ENCODE measurements around the gene RIPK1.
A peak's percentile ranks its signal among the peaks of the same experiment; 100 is the strongest.
"Not testable (repeated sequence)": the region's sequence is repeated elsewhere in the genome, so short reads cannot be mapped to it uniquely, and the experiment has no call there.

RIPK1 gene

GRCh38 chr6:3058957-3059356, 9.3 kb upstream of the RIPK1 start:
- H3K4me3 ChIP-seq (ENCODE audit: control insufficient read depth, low read depth, low read length), result no peak overlapping the region
- DNase-seq (ENCODE audit: low read depth), result no peak
- no peak for TF ChIP-seq CTCF (IDR thresholded peaks at IDR 0.05; ENCODE audit: control insufficient read depth, insufficient read depth, low read depth, low read length, missing control alignments)

- not testable (repeated sequence) for H3K4me3 ChIP-seq (ENCODE audit: control insufficient read depth, low read depth, low read length); DNase-seq (ENCODE audit: low read depth)
Measured at GRCh38 chr6:3060092-3060491, 8.2 kb upstream of the RIPK1 start.

- peak; percentile 25 for TF ChIP-seq CTCF (IDR thresholded peaks at IDR 0.05; ENCODE audit: control insufficient read depth, insufficient read depth, low read depth, low read length, missing control alignments)
- no peak overlapping the region for H3K4me3 ChIP-seq (ENCODE audit: control insufficient read depth, low read depth, low read length)
- no peak for DNase-seq (ENCODE audit: low read depth)
Measured at GRCh38 chr6:3061501-3061941, 6.8 kb upstream of the RIPK1 start.

GRCh38 chr6:3063340-3063732, 5.0 kb upstream of the RIPK1 start:
- H3K4me3 ChIP-seq (ENCODE audit: control insufficient read depth, low read depth, low read length), result peak overlapping the region; percentile 25
- DNase-seq (ENCODE audit: low read depth), result not testable (repeated sequence)

- peak overlapping the region; percentile 71 for H3K4me3 ChIP-seq (ENCODE audit: control insufficient read depth, low read depth, low read length)
- TF ChIP-seq CTCF (IDR thresholded peaks at IDR 0.05; ENCODE audit: control insufficient read depth, insufficient read depth, low read depth, low read length, missing control alignments), result no peak
- no peak for DNase-seq (ENCODE audit: low read depth)
Measured at GRCh38 chr6:3063733-3064700, 4.3 kb upstream of the RIPK1 start.

- DNase-seq (ENCODE audit: low read depth), result no peak
- no peak for TF ChIP-seq CTCF (IDR thresholded peaks at IDR 0.05; ENCODE audit: control insufficient read depth, insufficient read depth, low read depth, low read length, missing control alignments)
- no peak overlapping the region for H3K4me3 ChIP-seq (ENCODE audit: control insufficient read depth, low read depth, low read length)
Measured at GRCh38 chr6:3071568-3071967, 3.3 kb downstream of the RIPK1 start.

- H3K4me3 ChIP-seq (ENCODE audit: control insufficient read depth, low read depth, low read length), result no peak overlapping the region
- no peak for TF ChIP-seq CTCF (IDR thresholded peaks at IDR 0.05; ENCODE audit: control insufficient read depth, insufficient read depth, low read depth, low read length, missing control alignments)
- no peak for DNase-seq (ENCODE audit: low read depth)
Measured at GRCh38 chr6:3072798-3073197, 4.5 kb downstream of the RIPK1 start.

Measured in AG09309 (cell line).